SU-DHL-6 (cell line): ENCODE data around the gene VANGL1.

Source experiments
- EZH2phosphoT487 ChIP-seq: fragments of 200-600 bp; sonication (generic), shearing (Covaris generic); conservative IDR thresholded peaks from 2 replicates; pipeline ENCODE4 v1.6.1; 2018; ENCODE audit warnings: mild to moderate bottlenecking, antibody characterized with exemption, low read length, moderate library complexity, mixed read lengths
- TF ChIP-seq, protein P1 (sequence below): fragments of 200-600 bp; sonication (generic); IDR thresholded peaks from one replicate; pipeline ENCODE4 v1.5.1; 2017; ENCODE audit warnings: antibody characterized with exemption, mild to moderate bottlenecking, low read length, moderate library complexity; ENCODE audit not compliant: insufficient read depth, poor library complexity, severe bottlenecking

DNA sequence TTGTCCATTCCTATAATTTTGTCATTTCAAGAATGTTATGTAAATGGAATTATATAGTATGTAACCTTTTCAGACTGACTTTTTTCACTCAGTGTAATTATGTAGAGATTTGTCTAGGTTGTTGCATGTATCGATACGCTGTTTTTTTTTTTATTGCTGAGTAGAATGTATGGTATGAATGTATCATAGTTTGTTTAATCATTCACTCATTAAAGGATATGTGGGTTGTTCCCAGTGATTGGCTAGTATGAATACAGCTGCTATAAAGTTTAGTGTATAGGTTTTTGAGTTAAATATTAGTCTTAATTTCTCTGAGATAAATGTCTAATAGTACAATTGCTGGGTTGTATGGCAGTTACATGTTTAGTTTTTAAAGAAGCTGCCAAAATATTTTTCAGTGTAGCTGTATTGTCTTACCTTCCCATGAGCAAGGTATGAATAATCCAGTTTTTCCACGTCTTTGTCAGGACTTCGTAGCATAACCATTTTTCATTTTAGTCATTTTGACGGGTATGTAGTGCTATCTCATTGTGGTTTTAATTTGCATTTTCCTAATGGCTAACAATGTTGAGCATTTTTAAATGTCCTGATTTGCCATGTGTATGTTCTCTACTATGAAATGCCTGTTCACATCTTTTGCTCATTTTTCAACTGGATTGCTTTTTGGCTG lies 104.4 kb downstream of the VANGL1 start:
- TF ChIP-seq, protein P1, sequence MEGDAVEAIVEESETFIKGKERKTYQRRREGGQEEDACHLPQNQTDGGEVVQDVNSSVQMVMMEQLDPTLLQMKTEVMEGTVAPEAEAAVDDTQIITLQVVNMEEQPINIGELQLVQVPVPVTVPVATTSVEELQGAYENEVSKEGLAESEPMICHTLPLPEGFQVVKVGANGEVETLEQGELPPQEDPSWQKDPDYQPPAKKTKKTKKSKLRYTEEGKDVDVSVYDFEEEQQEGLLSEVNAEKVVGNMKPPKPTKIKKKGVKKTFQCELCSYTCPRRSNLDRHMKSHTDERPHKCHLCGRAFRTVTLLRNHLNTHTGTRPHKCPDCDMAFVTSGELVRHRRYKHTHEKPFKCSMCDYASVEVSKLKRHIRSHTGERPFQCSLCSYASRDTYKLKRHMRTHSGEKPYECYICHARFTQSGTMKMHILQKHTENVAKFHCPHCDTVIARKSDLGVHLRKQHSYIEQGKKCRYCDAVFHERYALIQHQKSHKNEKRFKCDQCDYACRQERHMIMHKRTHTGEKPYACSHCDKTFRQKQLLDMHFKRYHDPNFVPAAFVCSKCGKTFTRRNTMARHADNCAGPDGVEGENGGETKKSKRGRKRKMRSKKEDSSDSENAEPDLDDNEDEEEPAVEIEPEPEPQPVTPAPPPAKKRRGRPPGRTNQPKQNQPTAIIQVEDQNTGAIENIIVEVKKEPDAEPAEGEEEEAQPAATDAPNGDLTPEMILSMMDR: no peak
- no peak for TF ChIP-seq EZH2phosphoT487
